Right cardiac atrium (tissue), 5 donors: ENCODE measurements around the gene RANBP3. TPM values are rescaled to one million over a fixed set of nuclear protein-coding genes. Genes with fewer than 3 reads are reported as not detected.
"Not testable (repeated sequence)": the region's sequence is repeated elsewhere in the genome, so short reads cannot be mapped to it uniquely, and the experiment has no call there.

ENCODE experiments used
- ATAC-seq, 2 donors: fragments of 200-7000 bp; cut with Tn5 transposase; one replicate each; pipeline versions ENCODE4 v1.8.0 to v1.9.1; 2020; ENCODE audit warnings: moderate library complexity in 2 of 2, mild to moderate bottlenecking in 1 of 2
- DNase-seq, 3 donors: peaks; one replicate each; pipeline ENCODE4 v3.0.0-alpha.2; 2020
- H3K27ac ChIP-seq: one replicate; pipeline ENCODE4 v1.5.1; 2013; ENCODE audit warnings: mild to moderate bottlenecking, low read length, control low read depth, moderate library complexity
- H3K27me3 ChIP-seq: one replicate; pipeline ENCODE4 v1.6.1; 2013; ENCODE audit not compliant: control insufficient read depth, insufficient read depth
- H3K4me1 ChIP-seq: one replicate; pipeline ENCODE4 v1.6.1; 2013; ENCODE audit warnings: low read length; ENCODE audit not compliant: control insufficient read depth, insufficient read depth
- H3K4me3 ChIP-seq: one replicate; pipeline ENCODE4 v1.5.1; 2013; ENCODE audit warnings: low read length, control low read depth
- H3K9me3 ChIP-seq: one replicate; pipeline ENCODE4 v1.6.1; 2013; ENCODE audit warnings: low read length; ENCODE audit not compliant: control insufficient read depth
- WGBS: extraction: QIAGEN DNeasy Blood & Tissue Kit; methylation state at CpG from one replicate; pipeline ENCODE4 v1.1.7; 2013; 5-methylcytosine and 5-hydroxymethylcytosine counted together
- intact Hi-C, 4 donors: fragments of 100-400 bp; cut with DNase I; formaldehyde crosslinking; loops; one replicate each; pipeline versions ENCODE4 v1.11.0 to v1.14.0; 2022 to 2023
- polyA plus RNA-seq: library from polyadenylated mRNA; stranded (reverse); fragments of 200-250 nt; gene quantifications from one replicate; pipeline ENCODE4 v1.2.3, GENCODE V29; 2013
- total RNA-seq, 4 donors: library from RNA; stranded (reverse); fragmentation: NEBNext Ultra II Directional; extraction: Animal tissue kit (Norgen Biotek cat#: 25700); gene quantifications; one replicate each; pipeline ENCODE4 v1.2.1, GENCODE V29; 2021
- donor health status: healthy with polysubstance abuse.
- donor health status: DM: no; HTN: yes; CAD: no.
- donor health status: DM: no; HTN: no; CAD: no.
- donor health status: DM: no; HTN: yes; CAD: no; lungs with severe emphysema.
- donor health status: DM: yes; HTN: yes; CAD: no.

Gene RANBP3
- total and polyA plus RNA-seq, 5 donors, result 49.6 to 73.8 (median 65.4) TPM

- intact Hi-C loops, result loop anchor here in 2 of 4 donors (10.0 kb wide), 1 partner anchor 57 kb away; no protein-coding TSS in a partner anchor
- Histone ChIP-seq H3K4me1 (no peaks in the 10 kb centered on the region), H3K4me3 (no peak overlapping the region), H3K27ac (no peak overlapping the region), H3K27me3 (no peaks in the 10 kb centered on the region), H3K9me3 (no peaks in the 10 kb centered on the region)
- WGBS, result 60% methylated on average over 19 of the region's 19 CpGs
- ATAC-seq (no peak), DNase-seq (no peak)
Observed at GRCh38 chr19:5881543-5882299, 96.2 kb downstream of the RANBP3 start.

GRCh38 chr19:5880604-5881078 is 97.3 kb downstream of the RANBP3 start:
- intact Hi-C loops, result loop anchor here in 2 of 4 donors (10.0 kb wide), 1 partner anchor 56 kb away; no protein-coding TSS in a partner anchor
- no peak overlapping the region for H3K27ac ChIP-seq
- no peaks in the 10 kb centered on the region for H3K4me1 ChIP-seq

GRCh38 chr19:5880196-5880595 is 97.7 kb downstream of the RANBP3 start:
- no peak overlapping the region for H3K4me3 ChIP-seq
- H3K27ac ChIP-seq, result no peak overlapping the region
- H3K4me1 ChIP-seq, result no peaks in the 10 kb centered on the region
- intact Hi-C loops, result loop anchor here in 2 of 4 donors (10.0 kb wide), 1 partner anchor 55 kb away; no protein-coding TSS in a partner anchor
- 30% methylated on average over 6 of the region's 6 CpGs for WGBS
- no peak for ATAC-seq
- no peak for DNase-seq
- H3K27me3 ChIP-seq, result no peaks in the 10 kb centered on the region
- no peaks in the 10 kb centered on the region for H3K9me3 ChIP-seq

More at GRCh38 chr19:5880604-5881078, 97.3 kb downstream of the RANBP3 start:
- H3K27me3 ChIP-seq, result no peaks in the 10 kb centered on the region
- ATAC-seq, result peak; percentile 81 to 88
- peak; percentile 67 to 89 (median 87) for DNase-seq
- H3K4me3 ChIP-seq, result no peak overlapping the region
- 9% methylated on average over 15 of the region's 15 CpGs for WGBS
- H3K9me3 ChIP-seq, result no peaks in the 10 kb centered on the region

- no peak for ATAC-seq
- no peak overlapping the region for H3K4me3 ChIP-seq
- no peaks in the 10 kb centered on the region for H3K9me3 ChIP-seq
- H3K4me1 ChIP-seq, result no peaks in the 10 kb centered on the region
- WGBS, result 74% methylated on average over 9 of the region's 9 CpGs
- no peak overlapping the region for H3K27ac ChIP-seq
- no peak for DNase-seq
- intact Hi-C loops, result no loop called here
- no peaks in the 10 kb centered on the region for H3K27me3 ChIP-seq
Observed at GRCh38 chr19:5877882-5878281, 100.1 kb downstream of the RANBP3 start.

- WGBS, result 83% methylated on average over 8 of the region's 8 CpGs
- no peak for ATAC-seq
- Histone ChIP-seq H3K27ac (no peak overlapping the region), H3K9me3 (no peaks in the 10 kb centered on the region), H3K4me3 (no peak overlapping the region), H3K27me3 (no peaks in the 10 kb centered on the region), H3K4me1 (no peaks in the 10 kb centered on the region)
- intact Hi-C loops, result no loop called here
- DNase-seq, result no peak
Observed at GRCh38 chr19:5877427-5877826, 100.5 kb downstream of the RANBP3 start.

GRCh38 chr19:5874496-5874895 is 103.4 kb downstream of the RANBP3 start:
- intact Hi-C loops, H3K27ac ChIP-seq, H3K4me1 ChIP-seq, ATAC-seq, H3K4me3 ChIP-seq, H3K9me3 ChIP-seq, H3K27me3 ChIP-seq: not testable (repeated sequence)
- WGBS, result 87% methylated on average over 7 of the region's 7 CpGs
- peak in 1 of 3 donors; percentile 19 for DNase-seq

- WGBS, result 88% methylated on average over 12 of the region's 12 CpGs
- Histone ChIP-seq H3K9me3 (no peaks in the 10 kb centered on the region), H3K4me3 (no peak overlapping the region), H3K27ac (no peak overlapping the region), H3K27me3 (no peaks in the 10 kb centered on the region), H3K4me1 (no peaks in the 10 kb centered on the region)
- DNase-seq, result peak in 1 of 3 donors; percentile 24
- peak in 1 of 2 donors; percentile 10 for ATAC-seq
- intact Hi-C loops, result no loop called here
Observed at GRCh38 chr19:5873617-5874199, 104.2 kb downstream of the RANBP3 start.

- intact Hi-C loops, result no loop called here
- H3K27ac ChIP-seq, result no peak overlapping the region
- ATAC-seq, result no peak
Observed at GRCh38 chr19:5870986-5871394, 107.0 kb downstream of the RANBP3 start.

GRCh38 chr19:5867201-5868136 is 110.5 kb downstream of the RANBP3 start:
- ATAC-seq (peak in 1 of 2 donors; percentile 34), DNase-seq (no peak)
- no peaks in the 10 kb centered on the region for H3K9me3 ChIP-seq
- H3K27ac ChIP-seq, result no peak overlapping the region
- intact Hi-C loops, result no loop called here
- H3K4me3 ChIP-seq, result no peak overlapping the region
- 83% methylated on average over 31 of the region's 31 CpGs for WGBS
- H3K4me1 ChIP-seq, result no peaks in the 10 kb centered on the region
- no peaks in the 10 kb centered on the region for H3K27me3 ChIP-seq

More at GRCh38 chr19:5870986-5871394, 107.0 kb downstream of the RANBP3 start:
- no peak overlapping the region for H3K4me3 ChIP-seq
- H3K27me3 ChIP-seq, result no peaks in the 10 kb centered on the region
- WGBS, result 71% methylated on average over 12 of the region's 12 CpGs
- peak in 1 of 3 donors; percentile 1 for DNase-seq
- no peaks in the 10 kb centered on the region for H3K9me3 ChIP-seq
- H3K4me1 ChIP-seq, result no peaks in the 10 kb centered on the region
